GM23248 (cell line): ENCODE data around the gene ADAMTSL1. TPM values are rescaled to one million over a fixed set of nuclear protein-coding genes. Genes with fewer than 3 reads are reported as not detected.

Source experiments
- DNase-seq: peaks from one replicate; pipeline ENCODE4 v3.0.0-alpha.2; 2015
- H2AFZ ChIP-seq: fragments of 200-600 bp; sonication (generic); 2 replicates; pipeline ENCODE4 v1.6.1; 2016; ENCODE audit warnings: antibody characterized with exemption
- H3F3A ChIP-seq: fragments of 200-600 bp; sonication (generic); 2 replicates; pipeline ENCODE4 v1.6.1; 2016; ENCODE audit warnings: mild to moderate bottlenecking, antibody characterized with exemption, mixed run types; ENCODE audit not compliant: insufficient read depth
- H3K27ac ChIP-seq: fragments of 200-600 bp; sonication (generic); 2 replicates; pipeline ENCODE4 v1.5.1; 2016; ENCODE audit warnings: mild to moderate bottlenecking
- H3K27me3 ChIP-seq: fragments of 200-600 bp; sonication (generic); replicated peaks from 2 replicates; pipeline ENCODE4 v1.6.1; 2016; ENCODE audit warnings: mild to moderate bottlenecking; ENCODE audit not compliant: insufficient read depth
- H3K36me3 ChIP-seq: fragments of 200-600 bp; sonication (generic); 2 replicates; pipeline ENCODE4 v1.6.1; 2016; ENCODE audit warnings: low read depth, mild to moderate bottlenecking
- H3K4me1 ChIP-seq: fragments of 200-600 bp; sonication (generic); 2 replicates; pipeline ENCODE4 v1.6.1; 2016; ENCODE audit warnings: mild to moderate bottlenecking; ENCODE audit not compliant: insufficient read depth
- H3K4me2 ChIP-seq: fragments of 200-600 bp; sonication (generic); one replicate; pipeline ENCODE4 v1.6.1; 2016; ENCODE audit warnings: mild to moderate bottlenecking; ENCODE audit not compliant: unreplicated experiment
- H3K4me3 ChIP-seq: fragments of 200-600 bp; sonication (generic); 2 replicates; pipeline ENCODE4 v1.5.1; 2016; ENCODE audit warnings: mild to moderate bottlenecking
- H3K79me2 ChIP-seq: fragments of 200-600 bp; sonication (generic); 2 replicates; pipeline ENCODE4 v1.6.1; 2016; ENCODE audit warnings: mild to moderate bottlenecking; ENCODE audit not compliant: insufficient read depth
- H3K9ac ChIP-seq: fragments of 200-600 bp; sonication (generic); 2 replicates; pipeline ENCODE4 v1.6.1; 2016; ENCODE audit warnings: mild to moderate bottlenecking
- H3K9me2 ChIP-seq: fragments of 200-600 bp; sonication (generic); 2 replicates; pipeline ENCODE4 v1.6.1; 2016; ENCODE audit warnings: mixed run types, mild to moderate bottlenecking, moderate library complexity; ENCODE audit not compliant: insufficient read depth
- H3K9me3 ChIP-seq: fragments of 200-600 bp; sonication (generic); one replicate; pipeline ENCODE4 v1.6.1; 2017; ENCODE audit warnings: low read depth
- H4K20me1 ChIP-seq: fragments of 200-600 bp; sonication (generic); 2 replicates; pipeline ENCODE4 v1.6.0; 2016; ENCODE audit not compliant: insufficient read depth
- EZH2 ChIP-seq: fragments of 200-600 bp; sonication (generic); IDR thresholded peaks from 2 replicates; pipeline ENCODE4 v1.6.1; 2018; ENCODE audit warnings: antibody characterized with exemption, mild to moderate bottlenecking; ENCODE audit not compliant: insufficient read depth, poor library complexity, severe bottlenecking
- EZH2phosphoT487 ChIP-seq: fragments of 200-600 bp; sonication (generic); IDR thresholded peaks from 2 replicates; pipeline ENCODE4 v1.6.1; 2018; ENCODE audit warnings: antibody characterized with exemption, moderate library complexity, mild to moderate bottlenecking, low read depth; ENCODE audit not compliant: insufficient read depth
- WGBS, 2 experiments: methylation state at CpG; one replicate each; pipeline ENCODE4 v1.1.6; 2015 to 2017; ENCODE audit warnings: low lambda C conversion rate in 2 of 2, low coverage in 1 of 2; ENCODE audit errors: missing lambda C conversion rate in 2 of 2; 5-methylcytosine and 5-hydroxymethylcytosine counted together
- in situ Hi-C: fragments of 300-500 bp; cut with MboI; formaldehyde crosslinking; loops from 2 replicates; pipeline ENCODE4 v1.15.0; 2020
- polyA plus RNA-seq: library from polyadenylated mRNA; unstranded; fragments of >200 nt; fragmentation: Nextera tagmentation; extraction: Ambion mirVana; gene quantifications from 2 replicates; pipeline ENCODE4 v1.2.1, GENCODE V29; 2016
- total RNA-seq: library from RNA; depleted of rRNA; stranded (reverse); fragments of >200 nt; shearing (Covaris generic); gene quantifications from 2 replicates; pipeline ENCODE4 v1.2.3, GENCODE V29; 2014

The ADAMTSL1 gene
- total and polyA plus RNA-seq, 2 experiments from 2014 or later: 77.0 to 273 TPM

DNA sequence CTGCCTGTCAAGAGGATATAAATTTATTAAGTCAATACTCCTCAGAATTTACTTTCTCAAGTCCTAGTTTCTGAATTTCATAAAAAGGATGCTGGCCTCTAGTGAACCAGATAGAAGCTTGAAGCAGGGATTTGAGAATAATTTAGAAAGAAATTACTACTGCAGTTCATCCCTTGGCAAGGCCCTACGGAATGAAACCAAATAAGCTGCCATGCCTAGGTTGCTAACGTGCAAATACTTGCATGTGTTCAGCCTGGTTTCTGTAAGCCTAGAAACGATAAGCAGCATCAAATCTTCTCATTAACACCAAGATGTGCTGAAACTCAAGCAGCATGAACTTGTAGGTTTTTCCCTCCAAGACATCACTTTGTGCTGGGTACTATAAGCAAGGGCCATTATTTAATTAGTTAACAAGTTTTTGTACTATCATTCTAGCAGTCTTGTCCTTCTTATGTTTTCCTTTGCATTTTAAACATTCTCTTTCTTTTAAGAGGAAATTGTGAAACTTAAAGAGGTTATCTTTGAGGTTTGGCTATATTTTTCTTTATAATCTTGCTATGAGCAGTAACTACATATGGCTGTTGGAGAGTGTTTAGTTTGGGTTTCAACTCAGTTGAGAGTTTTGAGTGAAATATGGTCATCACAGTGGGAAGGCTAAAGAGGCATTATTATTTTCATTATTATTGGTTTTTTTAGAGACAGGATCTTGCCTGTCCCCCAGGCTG is 71.8 kb downstream of the ADAMTSL1 start:
- TF ChIP-seq EZH2 (no peak), EZH2phosphoT487 (no peak)
- in situ Hi-C loops: no loop called here
- no peak for DNase-seq
- Histone ChIP-seq H3K36me3 (peaks cover 31% of the 10 kb centered on the region; the same call in 1 of the 2 replicates), H3K79me2 (peaks cover 78% of the 10 kb centered on the region), H3K4me1 (peaks cover 54% of the 10 kb centered on the region), H4K20me1 (no peaks in the 10 kb centered on the region), H3K9me3 (no peaks in the 10 kb centered on the region), H3K9ac (no peak overlapping the region), H3K27me3 (no peaks in the 10 kb centered on the region), H3K9me2 (no peaks in the 10 kb centered on the region), H3K4me2 (no peak overlapping the region), H2AFZ (no peak overlapping the region), H3K4me3 (no peak overlapping the region), H3F3A (peaks cover 70% of the 10 kb centered on the region), H3K27ac (peak overlapping the region; percentile 90; the same call in 1 of the 2 replicates)
- 86% methylated on average over 3 of the region's 3 CpGs for WGBS, 2 experiments

DNA sequence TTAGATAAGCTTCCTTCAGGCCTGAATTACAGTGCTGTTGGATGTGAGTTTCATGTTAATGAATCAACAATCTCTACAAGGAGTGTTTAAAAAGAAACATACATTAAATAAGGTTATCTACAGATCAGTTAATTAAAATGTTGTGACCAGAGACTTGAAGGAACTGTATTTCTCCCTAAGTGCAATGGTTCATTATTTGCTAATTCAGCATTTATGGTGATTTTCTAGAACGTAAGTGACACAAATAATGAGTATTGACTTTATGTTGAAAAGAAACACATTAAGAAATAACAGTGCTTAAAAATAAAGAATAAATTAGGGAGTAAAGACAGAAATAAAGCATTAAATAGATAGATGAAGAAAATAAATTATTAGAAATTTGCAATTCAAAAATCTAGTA is 74.5 kb downstream of the ADAMTSL1 start:
- H3K4me1 ChIP-seq: peaks cover 33% of the 10 kb centered on the region
- H2AFZ ChIP-seq: no peak overlapping the region
- no peaks in the 10 kb centered on the region for H3K9me2 ChIP-seq
- no peak overlapping the region for H3K4me3 ChIP-seq
- H3K27me3 ChIP-seq: no peaks in the 10 kb centered on the region
- DNase-seq: no peak
- H3F3A ChIP-seq: peaks cover 61% of the 10 kb centered on the region
- no peak overlapping the region for H3K9ac ChIP-seq
- in situ Hi-C loops: no loop called here
- H3K27ac ChIP-seq: no peak overlapping the region
- no peak overlapping the region for H3K4me2 ChIP-seq
- H3K9me3 ChIP-seq: no peaks in the 10 kb centered on the region
- H3K36me3 ChIP-seq: peaks cover 17% of the 10 kb centered on the region; the same call in 1 of the 2 replicates
- TF ChIP-seq EZH2phosphoT487: no peak
- no peak for TF ChIP-seq EZH2
- peaks cover 88% of the 10 kb centered on the region for H3K79me2 ChIP-seq
- no peaks in the 10 kb centered on the region for H4K20me1 ChIP-seq
- 97 to 98% methylated on average over 1 of the region's 1 CpG for WGBS, 2 experiments

DNA sequence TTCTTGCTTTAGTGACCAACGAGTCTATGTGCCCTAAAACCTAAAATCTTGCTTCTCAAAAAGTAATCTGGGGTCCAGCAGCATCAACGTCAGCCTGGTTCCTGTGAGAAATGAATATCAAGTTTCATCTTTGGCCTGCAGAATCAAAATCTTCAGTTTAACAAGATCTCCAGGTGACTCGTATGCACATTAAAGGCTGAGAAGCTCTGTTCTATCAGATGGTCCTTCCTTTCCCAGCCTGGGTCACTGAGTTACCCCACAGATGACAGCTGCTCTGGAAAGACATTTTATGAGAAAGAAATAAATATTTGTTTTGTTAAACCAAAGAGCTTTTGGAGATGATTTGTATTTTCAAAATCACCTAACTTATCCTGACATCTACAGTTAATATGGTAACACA is 75.8 kb downstream of the ADAMTSL1 start:
- no peak for DNase-seq
- TF ChIP-seq EZH2phosphoT487 (no peak), EZH2 (no peak)
- in situ Hi-C loops: no loop called here

DNA sequence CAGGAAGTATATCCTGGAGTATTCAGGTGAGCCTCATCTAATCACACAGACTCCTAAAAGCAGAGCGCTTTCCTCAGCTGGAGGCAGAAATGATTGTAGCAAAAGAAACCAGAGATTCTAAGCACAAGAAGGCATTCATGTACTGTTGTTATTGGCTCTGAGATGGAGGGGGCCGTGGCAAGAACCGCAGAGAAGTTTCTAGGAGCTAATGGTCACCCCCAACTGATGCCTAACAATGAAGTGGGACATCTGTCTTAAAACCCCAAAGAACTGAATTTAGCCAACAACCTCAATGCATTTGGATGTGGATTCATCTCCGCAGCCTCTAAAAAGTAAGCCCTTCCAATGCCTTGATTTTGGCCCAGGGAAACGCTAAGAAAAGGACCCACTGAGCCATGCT is 76.3 kb downstream of the ADAMTSL1 start:
- Histone ChIP-seq H3K27me3 (no peaks in the 10 kb centered on the region), H3K27ac (no peak overlapping the region), H3K79me2 (peaks cover 100% of the 10 kb centered on the region), H3K4me2 (no peak overlapping the region), H3K9me3 (no peaks in the 10 kb centered on the region), H2AFZ (no peak overlapping the region), H3F3A (peaks cover 49% of the 10 kb centered on the region), H3K9ac (no peak overlapping the region), H3K4me3 (no peak overlapping the region), H3K4me1 (peaks cover 15% of the 10 kb centered on the region), H3K9me2 (no peaks in the 10 kb centered on the region), H3K36me3 (peaks cover 17% of the 10 kb centered on the region; the same call in 1 of the 2 replicates), H4K20me1 (no peaks in the 10 kb centered on the region)
- no peak for TF ChIP-seq EZH2phosphoT487
- no peak for TF ChIP-seq EZH2
- DNase-seq: no peak
- WGBS, 2 experiments: 97 to 100% methylated on average over 5 of the region's 5 CpGs
- in situ Hi-C loops: no loop called here

More for the DNA sequence above, 75.8 kb downstream of the ADAMTSL1 start:
- Histone ChIP-seq H3K79me2 (peaks cover 100% of the 10 kb centered on the region), H3K9me2 (no peaks in the 10 kb centered on the region), H2AFZ (no peak overlapping the region), H3F3A (peaks cover 54% of the 10 kb centered on the region), H3K9ac (no peak overlapping the region), H3K36me3 (peaks cover 17% of the 10 kb centered on the region; the same call in 1 of the 2 replicates), H3K4me1 (peaks cover 20% of the 10 kb centered on the region), H3K9me3 (no peaks in the 10 kb centered on the region), H4K20me1 (no peaks in the 10 kb centered on the region), H3K4me2 (no peak overlapping the region), H3K27ac (no peak overlapping the region), H3K27me3 (no peaks in the 10 kb centered on the region), H3K4me3 (no peak overlapping the region)
- 97 to 98% methylated on average over 3 of the region's 3 CpGs for WGBS, 2 experiments
